HepG2 (cell line): ENCODE measurements around the gene FAM193A. TPM values are rescaled to one million over a fixed set of nuclear protein-coding genes. Genes with fewer than 3 reads are reported as not detected.

Experiments
- ATAC-seq: fragments of 200-7000 bp; cut with Tn5 transposase; 3 replicates; pipeline ENCODE4 v1.9.1; 2020; ENCODE audit warnings: mild to moderate bottlenecking, moderate library complexity
- BruUV-seq: library from RNA; stranded (reverse); fragments of 400-500 nt; replicated peaks from 2 replicates; lab custom pipeline; 2021; lab: Mats Ljungman, UMichigan
- CTCF ChIA-PET: fragments of 300-600 bp; formaldehyde crosslinking; extraction: SDS; loops from one replicate; lab custom pipeline; 2021; ENCODE audit warnings: low total read pairs, inconsistent platforms, low intra/inter-chr PET ratio; lab: Yijun Ruan, JAX
- POLR2A ChIA-PET: fragments of 350-600 bp; sonication (Branson Sonifier 250); formaldehyde crosslinking; loops from one replicate; lab custom pipeline; 2020; ENCODE audit warnings: antibody characterized with exemption, inconsistent platforms; lab: Yijun Ruan, JAX
- DNase-seq: peaks from one replicate; pipeline ENCODE4 v3.0.0-alpha.2; 2015; ENCODE audit warnings: low spot score
- FAIRE-seq: peaks from 3 replicates; lab custom pipeline; 2011; peaks lifted over from hg19 to GRCh38; lab: Jason Lieb, UNC
- H2AFZ ChIP-seq: one replicate; pipeline ENCODE4 v1.6.1; 2011; ENCODE audit warnings: low read length, inconsistent platforms
- H3K27ac ChIP-seq: fragments of 300-600 bp; 3 replicates; pipeline ENCODE4 v1.8.0; 2011; ENCODE audit warnings: mixed run types, mild to moderate bottlenecking, mixed read lengths, low read length, inconsistent platforms; ENCODE audit not compliant: insufficient read depth; ENCODE audit errors: extremely low read length
- H3K27me3 ChIP-seq, 2 experiments: fragments of 200-600 bp in 1 of 2; 2 replicates in 1 of 2; 3 replicates in 1 of 2; pipeline versions ENCODE4 v1.6.0 to v1.8.0; 2011; ENCODE audit warnings: low read length in 2 of 2, mild to moderate bottlenecking in 2 of 2, moderate library complexity in 2 of 2, inconsistent platforms in 1 of 2; ENCODE audit not compliant: insufficient read depth in 2 of 2, control insufficient read depth in 1 of 2
- H3K36me3 ChIP-seq, 2 experiments: fragments of 200-600 bp in 1 of 2; replicated peaks in 1 of 2; 2 replicates in 1 of 2; 3 replicates in 1 of 2; pipeline versions ENCODE4 v1.5.1 to v1.8.0; 2011; ENCODE audit warnings: low read length in 2 of 2, inconsistent platforms in 1 of 2; ENCODE audit not compliant: insufficient read depth in 2 of 2, control insufficient read depth in 1 of 2
- H3K4me1 ChIP-seq: 2 replicates; pipeline ENCODE4 v1.5.1; 2012; ENCODE audit warnings: low read length, inconsistent platforms; ENCODE audit not compliant: insufficient read depth
- H3K4me2 ChIP-seq: 2 replicates; pipeline ENCODE4 v1.6.0; 2011; ENCODE audit warnings: low read depth, low read length, inconsistent platforms
- H3K4me3 ChIP-seq, 3 experiments: fragments of 200-600 bp in 1 of 3; sonication (generic), shearing (Covaris generic) in 1 of 3; replicated peaks in 1 of 3; 2 replicates each; pipeline ENCODE4 v1.5.1; 2011 to 2016; ENCODE audit warnings: low read length in 3 of 3, inconsistent platforms in 2 of 3, low read depth in 2 of 3, mild to moderate bottlenecking in 2 of 3, control low read depth in 1 of 3, mixed read lengths in 1 of 3; ENCODE audit not compliant: insufficient read depth in 1 of 3
- H3K79me2 ChIP-seq: one replicate; pipeline ENCODE4 v1.6.1; 2011; ENCODE audit warnings: low read length, inconsistent platforms; ENCODE audit not compliant: insufficient read depth
- H3K9ac ChIP-seq: 2 replicates; pipeline ENCODE4 v1.6.0; 2011; ENCODE audit warnings: mild to moderate bottlenecking, low read depth, low read length, inconsistent platforms; ENCODE audit not compliant: insufficient read depth
- H3K9me3 ChIP-seq: 2 replicates; pipeline ENCODE4 v1.5.1; 2012; ENCODE audit warnings: mild to moderate bottlenecking, low read length
- H4K20me1 ChIP-seq: 2 replicates; pipeline ENCODE4 v1.6.0; 2011; ENCODE audit warnings: inconsistent platforms, mild to moderate bottlenecking, low read length, moderate library complexity; ENCODE audit not compliant: insufficient read depth
- SOX13 ChIP-seq, 3 experiments: fragments of 450-650 bp in 1 of 3; sonication (generic) in 1 of 3; formaldehyde crosslinking in 1 of 3; IDR thresholded peaks in 2 of 3; conservative IDR thresholded peaks in 1 of 3; 2 replicates each; pipeline versions ENCODE4 v1.5.0 to v1.6.1; 2016 to 2020; ENCODE audit warnings: antibody characterized with exemption in 1 of 3, mild to moderate bottlenecking in 1 of 3, missing compliant biosample characterization in 1 of 3, missing genetic modification reagents in 1 of 3, moderate library complexity in 1 of 3
- SSRP1 ChIP-seq: IDR thresholded peaks from 2 replicates; pipeline ENCODE4 v1.6.1; 2016; ENCODE audit warnings: control low read depth
- UBTF ChIP-seq: sonication (generic); formaldehyde crosslinking; IDR thresholded peaks from 2 replicates; pipeline ENCODE4 v1.4.0; 2020; ENCODE audit warnings: mild to moderate bottlenecking, missing genetic modification reagents
- WGBS: methylation state at CpG from one replicate; pipeline ENCODE4 v1.1.6; 2017; ENCODE audit warnings: low lambda C conversion rate; 5-methylcytosine and 5-hydroxymethylcytosine counted together
- in situ Hi-C: cut with HindIII; loops from 2 replicates; pipeline ENCODE4 v1.10.0; 2017; ENCODE audit warnings: low pct_unique_long_range_greater_than_20kb; ENCODE audit not compliant: extremely low pct_ligation_motif_present
- intact Hi-C: fragments of 100-400 bp; cut with micrococcal nuclease; formaldehyde crosslinking; loops from one replicate; pipeline ENCODE4 v1.10.0; 2022; ENCODE audit not compliant: unreplicated experiment
- polyA plus RNA-seq, 8 experiments: library from polyadenylated mRNA; depleted of rRNA in 3 of 8; stranded (reverse) in 7 of 8; unstranded in 1 of 8; fragments of >200 nt; fragmentation: Illumina TruSeq in 4 of 8; extraction: Trizol in 4 of 8; gene quantifications; 2 replicates each; pipeline versions ENCODE4 v1.2.1 to v1.2.3, GENCODE V29; 2011 to 2016; ENCODE audit warnings: low read depth in 4 of 8, missing spikeins in 1 of 8, mixed read lengths in 1 of 8; ENCODE audit not compliant: insufficient read depth in 1 of 8
- total RNA-seq, 5 experiments: library from RNA; depleted of rRNA; stranded (reverse); fragments of >200 nt; fragmentation: Illumina TruSeq; extraction: Trizol; gene quantifications; 2 replicates each; pipeline ENCODE4 v1.2.3, GENCODE V29; 2016; ENCODE audit warnings: low read depth in 1 of 5
- TF ChIP-seq, protein P1 (sequence below): sonication (generic); formaldehyde crosslinking; IDR thresholded peaks from 2 replicates; pipeline ENCODE4 v1.4.0; 2020; ENCODE audit warnings: missing genetic modification reagents
- TF ChIP-seq, protein P2 (sequence below): sonication (generic); formaldehyde crosslinking; IDR thresholded peaks from 2 replicates; pipeline ENCODE4 v1.8.0; 2023; ENCODE audit warnings: mild to moderate bottlenecking, missing genetic modification reagents

Gene FAM193A
- total and polyA plus RNA-seq, 2 of the 13 experiments (the other 11 are each of a cell fraction or from before 2014, with no cell fraction given), result 5.7 to 8.7 TPM

DNA sequence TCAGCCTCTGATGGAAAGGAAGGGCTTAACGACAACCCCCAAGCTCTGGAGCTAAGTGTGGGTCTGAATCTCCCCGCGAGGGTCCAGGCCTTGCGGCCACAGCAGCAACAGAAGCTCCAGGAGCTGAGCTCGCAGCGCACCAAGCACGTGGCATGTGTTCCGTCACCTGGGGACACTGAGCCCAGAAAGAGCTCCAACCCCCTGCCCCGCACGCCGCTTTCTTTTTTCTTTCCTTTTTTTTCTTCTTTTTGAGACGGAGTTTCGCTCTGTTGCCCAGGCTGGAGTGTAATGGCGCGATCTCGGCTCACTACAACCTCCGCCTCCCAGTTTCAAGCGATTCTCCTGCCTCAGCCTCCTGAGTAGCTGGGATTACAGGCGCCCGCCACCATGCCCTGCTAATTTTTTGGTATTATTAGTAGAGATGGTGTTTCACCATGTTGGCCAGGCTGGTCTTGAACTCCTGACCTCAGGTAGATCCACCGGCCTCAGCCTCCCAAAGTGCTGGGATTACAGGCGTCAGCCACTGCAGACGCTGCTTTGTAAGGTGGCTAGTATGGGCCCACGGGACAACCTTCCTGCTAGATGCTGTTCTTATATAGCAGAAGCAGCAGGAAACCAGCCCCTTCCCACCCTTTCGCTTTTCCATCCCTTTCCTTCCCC, 220.4 kb downstream of the FAM193A start (continued):
- TF ChIP-seq, protein P1, sequence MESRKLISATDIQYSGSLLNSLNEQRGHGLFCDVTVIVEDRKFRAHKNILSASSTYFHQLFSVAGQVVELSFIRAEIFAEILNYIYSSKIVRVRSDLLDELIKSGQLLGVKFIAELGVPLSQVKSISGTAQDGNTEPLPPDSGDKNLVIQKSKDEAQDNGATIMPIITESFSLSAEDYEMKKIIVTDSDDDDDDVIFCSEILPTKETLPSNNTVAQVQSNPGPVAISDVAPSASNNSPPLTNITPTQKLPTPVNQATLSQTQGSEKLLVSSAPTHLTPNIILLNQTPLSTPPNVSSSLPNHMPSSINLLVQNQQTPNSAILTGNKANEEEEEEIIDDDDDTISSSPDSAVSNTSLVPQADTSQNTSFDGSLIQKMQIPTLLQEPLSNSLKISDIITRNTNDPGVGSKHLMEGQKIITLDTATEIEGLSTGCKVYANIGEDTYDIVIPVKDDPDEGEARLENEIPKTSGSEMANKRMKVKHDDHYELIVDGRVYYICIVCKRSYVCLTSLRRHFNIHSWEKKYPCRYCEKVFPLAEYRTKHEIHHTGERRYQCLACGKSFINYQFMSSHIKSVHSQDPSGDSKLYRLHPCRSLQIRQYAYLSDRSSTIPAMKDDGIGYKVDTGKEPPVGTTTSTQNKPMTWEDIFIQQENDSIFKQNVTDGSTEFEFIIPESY (CRISPR knock-in tag), result 0 out of 2 replicates have a peak, but pooled peaks have one; percentile 12
- TF ChIP-seq, protein P2, sequence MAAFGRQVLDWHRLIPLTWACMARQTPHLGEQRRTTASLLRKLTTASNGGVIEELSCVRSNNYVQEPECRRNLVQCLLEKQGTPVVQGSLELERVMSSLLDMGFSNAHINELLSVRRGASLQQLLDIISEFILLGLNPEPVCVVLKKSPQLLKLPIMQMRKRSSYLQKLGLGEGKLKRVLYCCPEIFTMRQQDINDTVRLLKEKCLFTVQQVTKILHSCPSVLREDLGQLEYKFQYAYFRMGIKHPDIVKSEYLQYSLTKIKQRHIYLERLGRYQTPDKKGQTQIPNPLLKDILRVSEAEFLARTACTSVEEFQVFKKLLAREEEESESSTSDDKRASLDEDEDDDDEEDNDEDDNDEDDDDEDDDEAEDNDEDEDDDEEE, result no peak

GRCh38 chr4:2757426-2757825, 221.0 kb downstream of the FAM193A start:
- ATAC-seq (no peak; the same call in 2 of the 3 replicates), FAIRE-seq (no peak), DNase-seq (no peak)
- Histone ChIP-seq H3K27ac (no peak overlapping the region), H3K79me2 (peaks cover 17% of the 10 kb centered on the region), H3K27me3 (no peaks in the 10 kb centered on the region), H3K4me3 (no peak overlapping the region), H3K9me3 (no peaks in the 10 kb centered on the region), H3K4me1 (peaks cover 69% of the 10 kb centered on the region), H3K4me2 (no peak overlapping the region), H2AFZ (no peak overlapping the region), H4K20me1 (no peaks in the 10 kb centered on the region), H3K9ac (no peak overlapping the region), H3K36me3 (no peaks in the 10 kb centered on the region; a peak in 1 of 5 replicates)
- POLR2A ChIA-PET, result interaction anchor here (0.6 kb wide), 1 partner anchor 444 kb away, joined by 5 read pairs; no protein-coding TSS in a partner anchor
- CTCF ChIA-PET, result no interaction called here
- no peak for TF ChIP-seq SOX13 (IDR thresholded peaks at IDR 0.05)
- 0 out of 4 replicates have a peak, but pooled peaks of 1 of the 2 experiments have one; percentile 29 for TF ChIP-seq SOX13 (CRISPR knock-in tag; conservative IDR thresholded peaks at IDR 0.05 in 1 of 2, IDR thresholded peaks at IDR 0.05 in 1 of 2)
- TF ChIP-seq SSRP1 (CRISPR knock-in tag), result no peak
- TF ChIP-seq UBTF (CRISPR knock-in tag), result 0 out of 2 replicates have a peak, but pooled peaks have one; percentile 16
- no TSS peak for BruUV-seq
- in situ Hi-C loops (loop anchor here (5.0 kb wide), 1 partner anchor 35 kb away; the partner anchor contains the start of gene SH3BP2), intact Hi-C loops (loop anchor here (10.0 kb wide), 1 partner anchor 107 kb away; no protein-coding TSS in a partner anchor)
- WGBS, result 80% methylated on average over 3 of the region's 3 CpGs
